NB4 (cell line): ENCODE data around the gene IQSEC3.

Source experiments
- CTCF ChIP-seq: IDR thresholded peaks from one replicate; pipeline ENCODE4 v1.5.1; 2012; ENCODE audit warnings: low read depth, low read length
- TF ChIP-seq, protein P1 (sequence below): IDR thresholded peaks from 2 replicates; pipeline ENCODE4 v1.6.1; 2011; ENCODE audit warnings: low read depth, low read length

- no peak for TF ChIP-seq CTCF
- TF ChIP-seq, protein P1, sequence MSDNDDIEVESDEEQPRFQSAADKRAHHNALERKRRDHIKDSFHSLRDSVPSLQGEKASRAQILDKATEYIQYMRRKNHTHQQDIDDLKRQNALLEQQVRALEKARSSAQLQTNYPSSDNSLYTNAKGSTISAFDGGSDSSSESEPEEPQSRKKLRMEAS = no peak
Observed at GRCh38 chr12:84056-84455, 17.5 kb downstream of the IQSEC3 start.
